H1 (cell line): ENCODE data around the gene PRDM1. TPM values are rescaled to one million over a fixed set of nuclear protein-coding genes. Genes with fewer than 3 reads are reported as not detected.

Experiments used
- CTCF ChIA-PET: fragments of 300-600 bp; sonication (Branson Sonifier 250); formaldehyde crosslinking; loops from one replicate; lab custom pipeline; 2021; ENCODE audit not compliant: partially characterized antibody; lab: Charles Lee
- POLR2A ChIA-PET: fragments of 300-600 bp; sonication (Branson Sonifier 250); formaldehyde crosslinking; loops from one replicate; lab custom pipeline; 2021; ENCODE audit warnings: inconsistent platforms; ENCODE audit not compliant: partially characterized antibody; lab: Charles Lee
- DNase-seq, 2 experiments: peaks; one replicate each; pipeline versions ENCODE4 v3.0.0 to v3.0.0-alpha.2; 2010 to 2022; ENCODE audit warnings: low spot score in 2 of 2, low read depth in 1 of 2, mixed read lengths in 1 of 2
- FAIRE-seq: peaks from 2 replicates; lab custom pipeline; 2011; peaks lifted over from hg19 to GRCh38; lab: Jason Lieb, UNC
- H2AFZ ChIP-seq: 2 replicates; pipeline ENCODE4 v1.8.1; 2012; ENCODE audit warnings: low read length, inconsistent platforms
- H2AK5ac ChIP-seq: 2 replicates; pipeline ENCODE4 v1.6.1; 2013; ENCODE audit warnings: low read depth, low read length
- H2BK120ac ChIP-seq: replicated peaks from 2 replicates; pipeline ENCODE3; 2013; ENCODE audit warnings: low read depth, low read length, inconsistent platforms
- H2BK12ac ChIP-seq: 2 replicates; pipeline ENCODE4 v1.6.1; 2013; ENCODE audit warnings: low read depth, low read length
- H2BK15ac ChIP-seq: 2 replicates; pipeline ENCODE4 v1.6.1; 2013; ENCODE audit warnings: low read length
- H2BK20ac ChIP-seq: 2 replicates; pipeline ENCODE4 v1.6.1; 2013; ENCODE audit warnings: low read length
- H2BK5ac ChIP-seq: 2 replicates; pipeline ENCODE4 v1.6.1; 2013; ENCODE audit warnings: low read depth, low read length
- H3K14ac ChIP-seq: 2 replicates; pipeline ENCODE4 v1.6.1; 2013; ENCODE audit warnings: inconsistent platforms; ENCODE audit not compliant: insufficient read length
- H3K18ac ChIP-seq: 2 replicates; pipeline ENCODE4 v1.6.1; 2013; ENCODE audit warnings: low read length; ENCODE audit errors: extremely low read depth
- H3K23ac ChIP-seq: 2 replicates; pipeline ENCODE4 v1.6.1; 2013; ENCODE audit warnings: inconsistent platforms; ENCODE audit not compliant: insufficient read length
- H3K23me2 ChIP-seq: 2 replicates; pipeline ENCODE4 v1.6.1; 2013; ENCODE audit warnings: low read depth, low read length
- H3K27ac ChIP-seq: 2 replicates; pipeline ENCODE4 v1.6.1; 2011; ENCODE audit warnings: low read depth, low read length, inconsistent platforms
- H3K27me3 ChIP-seq, 4 experiments: replicated peaks in 1 of 4; 1 replicate in 1 of 4; 2 replicates in 3 of 4; pipeline versions ENCODE4 v1.6.1 to v1.8.1; 2011 to 2013; ENCODE audit warnings: low read length in 3 of 4, mild to moderate bottlenecking in 3 of 4, inconsistent platforms in 2 of 4, mixed read lengths in 2 of 4, moderate library complexity in 1 of 4; ENCODE audit not compliant: control insufficient read depth in 3 of 4, insufficient read depth in 3 of 4; ENCODE audit errors: extremely low read depth in 1 of 4
- H3K36me3 ChIP-seq, 4 experiments: 2 replicates each; pipeline versions ENCODE4 v1.6.1 to v1.8.1; 2011 to 2013; ENCODE audit warnings: mild to moderate bottlenecking in 4 of 4, low read length in 3 of 4, moderate library complexity in 2 of 4, control low read depth in 1 of 4, inconsistent platforms in 1 of 4; ENCODE audit not compliant: insufficient read depth in 4 of 4, control insufficient read depth in 2 of 4
- H3K4ac ChIP-seq: replicated peaks from 2 replicates; pipeline ENCODE3; 2013; ENCODE audit warnings: low read length, low read depth, mixed read lengths, inconsistent platforms; ENCODE audit not compliant: insufficient read length
- H3K4me1 ChIP-seq, 4 experiments: replicated peaks in 1 of 4; 1 replicate in 1 of 4; 2 replicates in 3 of 4; pipeline versions ENCODE4 v1.6.1 to v1.8.1; 2011 to 2013; ENCODE audit warnings: low read length in 3 of 4, inconsistent platforms in 2 of 4, mixed read lengths in 1 of 4; ENCODE audit not compliant: insufficient read depth in 4 of 4, control insufficient read depth in 3 of 4
- H3K4me2 ChIP-seq, 2 experiments: 2 replicates each; pipeline versions ENCODE4 v1.6.1 to v1.8.1; 2011 to 2013; ENCODE audit warnings: low read depth in 2 of 2, low read length in 2 of 2, control low read depth in 1 of 2, inconsistent platforms in 1 of 2, mild to moderate bottlenecking in 1 of 2; ENCODE audit not compliant: insufficient read depth in 1 of 2
- H3K4me3 ChIP-seq, 4 experiments: fragments of 200-600, 300-600 bp in 1 of 4; sonication (generic), shearing (Covaris generic), sonication (Bioruptor Twin) in 1 of 4; 2 replicates each; pipeline versions ENCODE4 v1.5.1 to v1.8.1; 2011 to 2016; ENCODE audit warnings: low read length in 4 of 4, low read depth in 3 of 4, control low read depth in 2 of 4, inconsistent platforms in 2 of 4, mild to moderate bottlenecking in 2 of 4, mixed read lengths in 1 of 4, moderate library complexity in 1 of 4; ENCODE audit not compliant: insufficient read depth in 2 of 4; ENCODE audit errors: extremely low read depth in 1 of 4
- H3K56ac ChIP-seq: replicated peaks from 2 replicates; pipeline ENCODE3; 2013; ENCODE audit warnings: low read depth, mild to moderate bottlenecking, mixed read lengths, low read length, inconsistent platforms; ENCODE audit not compliant: insufficient read length
- H3K79me1 ChIP-seq: 2 replicates; pipeline ENCODE4 v1.6.1; 2013; ENCODE audit warnings: low read depth, low read length, control low read depth
- H3K79me2 ChIP-seq, 2 experiments: 2 replicates each; pipeline versions ENCODE4 v1.6.1 to v1.8.1; 2012 to 2013; ENCODE audit warnings: low read length in 2 of 2, mild to moderate bottlenecking in 2 of 2, inconsistent platforms in 1 of 2; ENCODE audit not compliant: insufficient read depth in 2 of 2, control insufficient read depth in 1 of 2
- H3K9ac ChIP-seq, 4 experiments: replicated peaks in 1 of 4; 1 replicate in 1 of 4; 2 replicates in 3 of 4; pipeline versions ENCODE4 v1.6.1 to v1.8.1; 2011 to 2013; ENCODE audit warnings: low read depth in 3 of 4, low read length in 3 of 4, control low read depth in 2 of 4, mild to moderate bottlenecking in 2 of 4, moderate library complexity in 2 of 4, inconsistent platforms in 1 of 4; ENCODE audit errors: extremely low read depth in 1 of 4
- H3K9me3 ChIP-seq, 2 experiments: 2 replicates each; pipeline versions ENCODE4 v1.6.1 to v1.8.1; 2012 to 2013; ENCODE audit warnings: mild to moderate bottlenecking in 2 of 2, moderate library complexity in 2 of 2, control low read depth in 1 of 2, inconsistent platforms in 1 of 2, low read depth in 1 of 2, low read length in 1 of 2, mixed read lengths in 1 of 2; ENCODE audit not compliant: insufficient read depth in 2 of 2
- H4K20me1 ChIP-seq, 2 experiments: replicated peaks in 1 of 2; 2 replicates each; pipeline versions ENCODE3 to v1.8.1; 2011 to 2013; ENCODE audit warnings: inconsistent platforms in 2 of 2, low read length in 2 of 2, mild to moderate bottlenecking in 1 of 2; ENCODE audit not compliant: insufficient read depth in 2 of 2, control insufficient read depth in 1 of 2
- H4K5ac ChIP-seq: 2 replicates; pipeline ENCODE4 v1.6.1; 2013; ENCODE audit warnings: low read length, low read depth, mixed read lengths, inconsistent platforms; ENCODE audit not compliant: insufficient read length
- H4K8ac ChIP-seq: 2 replicates; pipeline ENCODE4 v1.8.0; 2013; ENCODE audit warnings: mild to moderate bottlenecking, moderate library complexity, low read length, inconsistent platforms; ENCODE audit not compliant: insufficient read depth; ENCODE audit errors: extremely low read depth
- H4K91ac ChIP-seq: replicated peaks from 2 replicates; pipeline ENCODE3; 2013; ENCODE audit warnings: low read length, mixed read lengths, inconsistent platforms; ENCODE audit not compliant: insufficient read length
- BCL11A ChIP-seq, 2 experiments: IDR thresholded peaks; one replicate each; pipeline ENCODE4 v1.6.1; 2011; ENCODE audit warnings: low read depth in 2 of 2, low read length in 2 of 2, mild to moderate bottlenecking in 2 of 2
- BRCA1 ChIP-seq: IDR thresholded peaks from 2 replicates; pipeline ENCODE4 v1.6.1; 2012; ENCODE audit warnings: low read depth, low read length, improper control_type of control experiment
- CHD1 ChIP-seq: IDR thresholded peaks from 2 replicates; pipeline ENCODE4 v1.6.1; 2012; ENCODE audit warnings: low read depth, low read length, improper control_type of control experiment
- HDAC6 ChIP-seq: IDR thresholded peaks from one replicate; pipeline ENCODE4 v1.7.1; 2012; ENCODE audit warnings: low read depth, mild to moderate bottlenecking, inconsistent platforms, low read length, moderate library complexity
- JUN ChIP-seq: IDR thresholded peaks from 2 replicates; pipeline ENCODE4 v1.6.1; 2011; ENCODE audit warnings: low read depth, mild to moderate bottlenecking, improper control_type of control experiment, low read length
- NRF1 ChIP-seq: IDR thresholded peaks from 2 replicates; pipeline ENCODE4 v1.6.1; 2011; ENCODE audit warnings: mild to moderate bottlenecking, low read depth, low read length, improper control_type of control experiment
- PHF8 ChIP-seq: fragments of 200-600 bp; sonication (generic); conservative IDR thresholded peaks from 2 replicates; pipeline ENCODE4 v1.7.1; 2012; ENCODE audit warnings: low read depth, mild to moderate bottlenecking, inconsistent platforms, low read length, moderate library complexity
- SAP30 ChIP-seq: fragments of 300-600 bp; sonication (generic); IDR thresholded peaks from 2 replicates; pipeline ENCODE4 v1.7.1; 2012; ENCODE audit warnings: low read length, moderate library complexity, mild to moderate bottlenecking, inconsistent platforms; ENCODE audit not compliant: insufficient read depth, insufficient replicate concordance
- TBP ChIP-seq: IDR thresholded peaks from 2 replicates; pipeline ENCODE4 v1.6.1; 2011; ENCODE audit warnings: low read depth, low read length, improper control_type of control experiment
- TCF12 ChIP-seq: IDR thresholded peaks from 2 replicates; pipeline ENCODE4 v1.6.1; 2011; ENCODE audit warnings: low read depth, mild to moderate bottlenecking, low read length
- YY1 ChIP-seq: IDR thresholded peaks from 2 replicates; pipeline ENCODE4 v1.6.1; 2011; ENCODE audit warnings: low read depth, mild to moderate bottlenecking, low read length
- WGBS, 2 experiments: shearing (Covaris generic) in 1 of 2; methylation state at CpG; one replicate each; pipeline versions ENCODE4 v1.1.6 to v1.1.7; 2013 to 2015; ENCODE audit warnings: low lambda C conversion rate in 2 of 2, mixed read lengths in 2 of 2, inconsistent platforms in 1 of 2, low coverage in 1 of 2, missing lambda C conversion rate in 1 of 2; ENCODE audit not compliant: insufficient replicate concordance in 2 of 2, insufficient coverage in 1 of 2, insufficient read length in 1 of 2; ENCODE audit errors: extremely low coverage in 1 of 2, missing lambda C conversion rate in 1 of 2; 5-methylcytosine and 5-hydroxymethylcytosine counted together
- polyA plus RNA-seq, 7 experiments: library from polyadenylated mRNA; depleted of rRNA in 3 of 7; stranded (reverse) in 5 of 7; unstranded in 2 of 7; fragments of >200 nt in 5 of 7; fragments of 200-250 nt in 2 of 7; gene quantifications; 1 replicate in 5 of 7; 2 replicates in 1 of 7; 4 replicates in 1 of 7; pipeline versions ENCODE4 v1.2.1 to v1.2.3, GENCODE V29; 2011 to 2013; ENCODE audit warnings: missing spikeins in 2 of 7, mixed read lengths in 2 of 7
- total RNA-seq: library from RNA; stranded (reverse); fragmentation: NEBNext Ultra II Directional; extraction: Animal tissue kit (Norgen Biotek cat#: 25700); gene quantifications from 2 replicates; pipeline ENCODE4 v1.2.1, GENCODE V29; 2021
- TF ChIP-seq, protein P1 (sequence below): IDR thresholded peaks from 2 replicates; pipeline ENCODE4 v1.6.1; 2012; ENCODE audit warnings: low read length, inconsistent platforms

The PRDM1 gene
- total and polyA plus RNA-seq, 2 of the 8 experiments (the other 6 are each of a cell fraction or from before 2014, with no cell fraction given) = 0.21 to 0.74 TPM

GRCh38 chr6:106135911-106136571 lies 49.9 kb downstream of the PRDM1 start:
- no peak overlapping the region for H2BK12ac ChIP-seq
- H2BK20ac ChIP-seq = no peak overlapping the region
- H2BK120ac ChIP-seq = no peak overlapping the region
- H3K23me2 ChIP-seq = no peaks in the 10 kb centered on the region
- H3K27me3 ChIP-seq = peaks cover 0 to 1% (median 0%) of the 10 kb centered on the region in 4 experiments; a peak in 1 of 7 replicates
- no peaks in the 10 kb centered on the region for H3K79me1 ChIP-seq
- no peak overlapping the region for H4K8ac ChIP-seq
- no peak overlapping the region for H3K27ac ChIP-seq
- H3K56ac ChIP-seq = no peak overlapping the region
- DNase-seq (no peak), FAIRE-seq (no peak)
- H3K79me2 ChIP-seq = no peaks in the 10 kb centered on the region
- H3K9ac ChIP-seq = no peak overlapping the region
- H4K20me1 ChIP-seq = no peaks in the 10 kb centered on the region
- ChIA-PET POLR2A (interaction anchor here (1.2 kb wide), 1 partner anchor 30 kb away, joined by 3 read pairs; no protein-coding TSS in a partner anchor), CTCF (interaction anchor here (1.1 to 1.2 kb wide), 2 partner anchors 11 to 17 kb away, joined by 3 to 4 read pairs; no protein-coding TSS in a partner anchor)
- no peak overlapping the region for H3K4ac ChIP-seq
- no peak overlapping the region for H3K23ac ChIP-seq
- no peak overlapping the region for H4K5ac ChIP-seq
- H2BK5ac ChIP-seq = no peak overlapping the region
- no peaks in the 10 kb centered on the region for H3K9me3 ChIP-seq
- H3K18ac ChIP-seq = no peak overlapping the region
- no peaks in the 10 kb centered on the region for H3K36me3 ChIP-seq
- H3K14ac ChIP-seq = no peak overlapping the region
- H2AK5ac ChIP-seq = no peak overlapping the region
- no peak overlapping the region for H4K91ac ChIP-seq
- peaks cover 0 to 3% (median 0%) of the 10 kb centered on the region in 4 experiments; a peak in 1 of 7 replicates for H3K4me1 ChIP-seq
- no peak overlapping the region for H3K4me2 ChIP-seq
- no peak overlapping the region for H3K4me3 ChIP-seq
- no peak overlapping the region for H2AFZ ChIP-seq
- whole genome bisulfite sequencing, 2 experiments = 93% methylated on average over 16 of the region's 16 CpGs; no CpG with 5 or more reads in 1 of the 2 experiments
- no peak overlapping the region for H2BK15ac ChIP-seq
- TF ChIP-seq, protein P1, sequence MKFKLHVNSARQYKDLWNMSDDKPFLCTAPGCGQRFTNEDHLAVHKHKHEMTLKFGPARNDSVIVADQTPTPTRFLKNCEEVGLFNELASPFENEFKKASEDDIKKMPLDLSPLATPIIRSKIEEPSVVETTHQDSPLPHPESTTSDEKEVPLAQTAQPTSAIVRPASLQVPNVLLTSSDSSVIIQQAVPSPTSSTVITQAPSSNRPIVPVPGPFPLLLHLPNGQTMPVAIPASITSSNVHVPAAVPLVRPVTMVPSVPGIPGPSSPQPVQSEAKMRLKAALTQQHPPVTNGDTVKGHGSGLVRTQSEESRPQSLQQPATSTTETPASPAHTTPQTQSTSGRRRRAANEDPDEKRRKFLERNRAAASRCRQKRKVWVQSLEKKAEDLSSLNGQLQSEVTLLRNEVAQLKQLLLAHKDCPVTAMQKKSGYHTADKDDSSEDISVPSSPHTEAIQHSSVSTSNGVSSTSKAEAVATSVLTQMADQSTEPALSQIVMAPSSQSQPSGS = no peak
- TF ChIP-seq CHD1 (no peak), PHF8 (no peak), BRCA1 (no peak), YY1 (no peak), JUN (no peak), BCL11A (IDR thresholded peaks at IDR 0.05; ENCODE audit: low read depth in 2 of 2, low read length in 2 of 2) (no peak), NRF1 (no peak), TBP (no peak), TCF12 (no peak), SAP30 (no peak), HDAC6 (no peak)
